ENCODE data around the gene TTYH3.

The TTYH3 gene

DNA sequence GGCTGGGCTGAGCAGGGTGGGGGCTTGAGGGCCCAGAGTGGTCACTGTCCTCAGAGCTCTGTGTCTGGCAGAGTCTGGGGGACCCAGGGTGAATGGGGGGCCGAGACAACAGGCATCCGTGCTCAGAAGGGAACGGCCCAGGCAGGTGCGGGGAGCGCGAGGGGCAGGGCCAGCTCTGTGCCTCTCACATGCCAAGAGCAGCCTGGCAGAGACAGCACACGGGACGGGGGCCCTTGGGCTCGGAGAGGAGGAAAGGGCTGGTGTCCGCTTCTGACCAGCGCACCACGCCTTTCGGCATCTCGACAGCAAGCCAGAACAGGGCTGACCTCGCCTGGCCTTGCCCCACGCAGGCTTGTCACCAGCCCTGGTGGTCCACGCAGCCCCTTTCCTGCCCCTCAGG is 69.6 kb downstream of the TTYH3 start:
- peak in 5 of 56 donors; percentile 43 to 74 (median 64) for DNase-seq

DNA sequence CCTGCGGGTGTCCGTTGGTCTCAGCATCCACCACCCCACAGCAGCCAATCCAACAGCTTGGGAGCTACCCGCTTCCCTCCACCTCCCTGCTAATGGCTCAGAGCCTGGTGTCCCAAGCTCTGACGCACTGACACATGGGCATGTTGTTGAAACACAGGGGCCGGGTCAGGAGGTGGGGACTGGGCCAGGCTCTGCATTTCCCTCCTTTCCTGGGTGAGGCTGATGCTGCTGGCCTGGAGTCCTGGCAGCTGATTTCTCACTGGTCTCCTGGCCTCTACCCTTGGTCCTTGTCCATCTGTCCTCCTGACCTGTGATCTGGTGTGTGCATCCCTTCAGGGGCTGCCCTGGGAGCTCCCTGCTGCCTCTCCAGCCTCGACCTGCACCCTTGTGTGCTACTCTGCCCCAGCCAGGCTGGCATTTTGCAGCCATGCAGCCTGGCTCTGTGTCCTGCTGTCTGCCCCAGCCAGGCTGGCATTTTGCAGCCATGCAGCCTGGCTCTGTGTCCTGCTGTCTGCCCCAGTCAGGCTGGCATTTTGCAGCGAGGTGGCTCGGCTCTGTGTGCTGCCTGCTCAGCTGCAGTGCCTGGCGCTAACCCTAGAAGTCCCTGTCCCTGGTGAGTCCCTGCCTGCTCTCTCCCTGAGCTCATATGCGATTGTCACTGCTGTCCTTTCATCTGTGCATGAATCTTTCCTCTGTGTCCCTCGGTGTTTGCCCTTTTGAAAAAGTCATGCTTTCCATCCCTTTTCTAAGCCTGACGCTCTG is 70.2 kb downstream of the TTYH3 start:
- DNase-seq, result peak in 53 of 56 donors; percentile 22 to 91 (median 75)

DNA sequence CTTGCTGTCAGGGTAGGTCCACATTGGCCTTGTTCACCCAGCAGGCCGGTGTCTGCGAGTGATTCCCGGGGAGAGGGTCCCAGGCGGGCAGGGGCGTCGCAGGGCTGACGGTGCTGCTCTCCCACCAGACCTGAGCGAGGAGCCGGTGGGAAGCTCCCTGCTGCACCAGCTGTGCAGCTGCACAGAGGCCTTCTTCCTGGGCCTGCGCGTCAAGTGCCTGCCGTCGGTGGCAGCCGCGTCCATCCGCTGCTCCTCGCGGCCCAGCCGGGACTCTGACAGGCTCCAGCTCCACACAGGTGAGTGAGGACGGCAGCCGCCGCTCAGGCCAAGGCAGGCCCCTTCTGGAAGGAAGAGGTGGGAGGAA is 70.8 kb downstream of the TTYH3 start:
- DNase-seq, result no peak

DNA sequence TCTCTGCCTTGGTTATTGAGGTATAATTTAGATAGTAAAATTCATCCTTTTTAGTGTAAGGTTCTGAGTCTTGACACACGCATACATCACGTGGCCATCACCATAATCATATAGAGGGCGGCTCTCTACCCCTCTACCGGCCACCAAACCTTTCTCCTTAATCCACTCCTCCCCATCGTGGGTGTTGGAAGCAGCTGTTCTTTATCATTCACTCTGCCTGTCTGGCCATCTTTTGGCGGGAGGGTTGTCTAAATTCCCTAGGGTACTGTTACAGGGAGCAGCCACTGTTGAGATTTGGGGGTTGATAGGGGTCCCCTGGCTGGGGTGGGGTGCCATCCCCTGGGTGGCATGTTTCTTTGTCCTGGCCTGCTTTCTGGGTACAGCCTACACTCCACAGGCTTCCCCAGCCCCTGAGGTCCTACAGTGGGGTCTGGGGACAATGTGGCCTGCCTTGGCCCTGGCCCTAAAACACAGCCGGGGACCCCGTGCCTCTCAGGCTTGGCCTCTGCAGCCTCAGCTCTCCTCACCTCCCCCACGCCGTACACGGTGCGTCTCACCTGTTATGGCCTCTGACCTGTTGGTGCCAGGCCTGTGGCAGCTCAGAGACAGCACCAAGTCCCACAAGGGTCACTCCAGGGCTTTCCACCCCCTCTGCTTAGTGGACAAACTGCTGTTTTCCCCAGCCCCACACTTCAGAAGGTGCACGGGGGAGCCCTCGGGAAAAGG is 73.7 kb downstream of the TTYH3 start:
- no peak for DNase-seq

DNA sequence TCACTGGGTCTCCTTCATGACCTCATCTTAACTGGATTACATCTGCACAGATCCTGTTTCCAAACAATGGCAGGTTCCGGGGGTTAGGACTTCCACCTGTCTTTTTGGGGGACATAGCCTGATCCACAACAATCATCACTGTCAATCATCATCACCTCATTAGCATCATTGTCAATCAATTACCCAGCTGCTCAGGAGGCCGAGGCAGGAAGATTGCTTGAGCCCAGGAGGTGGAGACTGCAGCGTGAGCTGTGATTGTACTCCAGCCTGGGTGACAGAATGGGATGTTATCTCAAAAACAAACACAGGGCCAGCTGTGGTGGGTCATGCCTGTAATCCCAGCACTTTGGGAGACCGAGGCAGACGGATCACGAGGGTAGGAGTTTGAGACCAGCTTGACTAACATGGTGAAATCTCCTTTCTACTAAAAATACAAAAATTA is 74.9 kb downstream of the TTYH3 start:
- no peak for DNase-seq

DNA sequence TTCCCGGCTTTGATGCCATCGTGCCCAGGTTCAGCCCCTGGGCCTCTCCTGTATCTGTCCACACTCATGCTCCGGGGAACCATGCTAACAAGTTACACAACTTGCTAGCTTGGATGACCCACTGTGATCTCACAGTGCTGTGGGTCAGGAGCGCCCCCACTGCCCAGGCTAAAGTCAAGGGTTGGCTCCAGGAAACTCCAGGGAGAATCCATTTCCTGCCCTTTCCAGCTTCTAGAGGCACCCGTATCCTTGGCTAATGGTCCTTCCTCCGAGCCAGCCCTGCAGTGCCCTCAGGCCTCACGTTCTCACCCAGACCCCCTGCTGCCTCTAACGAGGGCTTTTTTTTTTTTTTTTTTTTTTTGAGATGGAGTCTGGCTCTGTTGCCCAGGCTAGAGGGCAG is 75.7 kb downstream of the TTYH3 start:
- no peak for DNase-seq

DNA sequence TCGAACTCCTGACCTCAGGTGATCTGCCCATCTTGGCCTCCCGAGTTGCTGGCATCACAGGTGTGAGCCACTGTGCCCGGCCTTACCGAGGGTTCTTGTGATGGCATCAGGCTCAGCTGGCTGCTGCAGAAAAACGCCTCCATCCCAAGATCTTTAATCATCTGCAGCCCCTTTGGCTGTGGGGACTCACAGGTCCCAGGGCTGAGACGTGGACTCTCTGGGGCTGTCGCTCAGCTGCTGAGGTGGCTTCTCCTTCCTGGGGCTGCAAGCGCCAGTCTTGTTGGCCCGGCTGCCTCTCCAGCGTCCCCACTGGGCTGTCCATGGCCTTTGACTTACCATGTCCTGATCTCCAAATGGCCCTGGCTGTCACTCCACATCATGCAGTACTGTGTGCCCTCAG is 76.3 kb downstream of the TTYH3 start:
- no peak for DNase-seq

DNA sequence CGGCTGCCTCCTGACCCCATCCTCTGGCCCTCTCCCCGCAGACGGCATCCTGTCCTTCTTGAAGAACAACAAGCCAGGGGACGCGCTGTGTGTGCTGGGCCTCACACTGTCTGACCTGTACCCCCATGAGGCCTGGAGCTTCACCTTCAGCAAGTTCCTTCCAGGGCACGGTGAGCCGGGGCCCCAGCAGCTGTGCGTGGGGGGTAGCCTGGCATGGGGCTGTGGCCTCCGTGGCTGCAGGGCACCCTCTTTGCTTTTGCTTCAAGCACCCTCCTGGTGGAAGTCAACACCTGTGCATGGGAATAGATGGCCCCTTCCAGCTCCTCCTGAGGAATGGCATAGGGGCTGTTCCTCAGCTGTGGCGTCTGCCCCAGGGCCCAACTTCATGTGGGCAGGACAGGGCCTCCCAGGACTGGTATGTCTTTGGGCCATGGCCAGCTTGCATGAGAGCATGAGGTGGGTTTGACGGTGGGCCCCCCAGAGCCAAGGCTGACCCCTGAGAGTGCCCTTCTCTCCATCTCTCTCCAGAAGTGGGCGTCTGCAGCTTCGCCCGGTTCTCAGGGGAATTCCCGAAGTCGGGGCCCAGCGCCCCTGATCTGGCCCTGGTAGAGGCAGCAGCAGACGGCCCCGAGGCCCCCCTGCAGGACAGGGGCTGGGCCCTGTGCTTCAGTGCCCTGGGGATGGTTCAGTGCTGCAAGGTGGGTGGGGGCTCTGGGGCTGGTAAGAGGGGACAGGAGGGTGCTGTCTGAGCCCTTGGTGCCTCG is 76.9 kb downstream of the TTYH3 start:
- DNase-seq, result no peak

DNA sequence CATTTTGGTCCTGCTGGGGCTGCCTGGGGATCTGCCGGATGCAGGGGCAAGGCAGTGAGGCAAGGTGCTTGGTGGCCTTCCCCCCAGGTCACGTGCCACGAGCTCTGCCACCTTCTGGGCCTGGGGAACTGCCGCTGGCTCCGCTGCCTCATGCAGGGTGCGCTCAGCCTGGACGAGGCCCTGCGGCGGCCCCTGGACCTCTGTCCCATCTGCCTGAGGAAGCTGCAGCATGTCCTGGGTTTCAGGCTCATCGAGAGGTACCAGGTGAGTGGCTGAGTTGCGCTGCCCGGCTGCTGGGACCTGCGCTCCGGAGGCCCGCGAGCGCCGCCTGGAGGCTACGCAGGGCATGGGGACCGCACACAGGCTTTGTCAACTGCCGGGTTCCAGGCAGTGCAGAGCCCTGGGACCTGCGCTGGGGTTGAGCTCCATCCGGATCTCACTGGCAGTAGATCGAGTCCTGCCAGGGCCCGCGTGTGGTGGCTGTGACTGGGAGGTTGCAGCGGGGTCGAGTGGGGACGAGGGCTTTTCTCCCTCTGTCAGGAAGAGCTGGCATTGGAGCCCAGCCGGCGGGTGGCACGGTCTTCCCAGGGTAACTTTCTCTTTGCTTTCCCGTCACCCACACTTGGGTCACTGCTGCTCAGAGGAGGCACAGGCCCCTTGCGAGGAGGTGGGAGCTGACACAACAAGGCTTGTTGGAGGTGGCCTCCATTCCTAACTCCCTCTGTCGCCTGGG is 77.9 kb downstream of the TTYH3 start:
- peak in 43 of 56 donors; percentile 9 to 78 (median 43) for DNase-seq

DNA sequence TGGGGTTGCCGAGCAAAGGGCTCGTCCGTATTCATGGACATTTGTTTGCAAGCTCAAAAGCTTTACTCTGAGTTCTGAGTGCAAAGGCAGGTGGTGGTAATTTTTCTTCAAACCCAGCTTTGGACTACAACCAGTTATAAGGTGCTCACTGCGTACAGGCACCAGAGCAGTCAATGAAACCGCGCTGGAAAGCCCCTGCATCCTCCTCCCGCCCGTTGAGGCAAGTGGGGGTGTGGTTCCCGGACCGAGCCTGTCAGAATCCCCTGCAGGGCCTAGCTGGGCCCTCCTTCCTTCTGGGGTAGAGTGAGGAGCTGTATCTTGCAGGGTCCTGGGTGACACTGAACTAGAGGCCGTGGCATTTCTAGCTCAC is 78.5 kb downstream of the TTYH3 start:
- DNase-seq, result no peak

DNA sequence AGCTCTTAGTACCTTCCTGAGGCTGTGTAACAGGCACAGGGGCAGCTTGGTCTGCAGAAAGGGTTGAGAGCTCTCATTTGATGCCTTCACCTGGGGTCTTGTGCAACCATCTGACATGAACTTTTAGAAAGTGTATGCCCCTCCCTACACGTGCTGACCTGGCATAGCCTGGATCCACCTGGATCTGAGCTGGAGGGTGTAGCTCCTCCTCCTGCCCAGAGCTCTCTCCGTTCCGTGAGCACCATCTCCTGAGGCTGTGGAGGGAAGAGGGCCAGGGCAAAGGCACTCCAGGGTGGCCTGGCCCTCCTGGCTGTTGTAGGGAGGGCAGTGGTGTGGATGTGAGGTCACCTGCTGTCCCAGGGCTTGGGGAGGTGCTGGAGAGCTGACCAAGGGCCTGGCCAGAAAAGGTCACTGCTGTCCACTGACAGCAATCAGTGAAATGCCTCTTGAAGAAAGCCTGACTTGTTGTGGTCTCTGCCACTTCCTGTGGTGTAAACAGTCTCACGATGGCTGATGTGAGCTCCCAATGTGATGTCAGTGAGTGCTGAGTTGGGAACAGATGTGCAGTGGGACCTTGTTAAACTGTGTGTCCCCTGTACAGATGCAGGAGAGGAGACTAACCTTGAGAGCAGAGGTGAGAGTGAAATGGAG is 79.2 kb downstream of the TTYH3 start:
- no peak for DNase-seq

DNA sequence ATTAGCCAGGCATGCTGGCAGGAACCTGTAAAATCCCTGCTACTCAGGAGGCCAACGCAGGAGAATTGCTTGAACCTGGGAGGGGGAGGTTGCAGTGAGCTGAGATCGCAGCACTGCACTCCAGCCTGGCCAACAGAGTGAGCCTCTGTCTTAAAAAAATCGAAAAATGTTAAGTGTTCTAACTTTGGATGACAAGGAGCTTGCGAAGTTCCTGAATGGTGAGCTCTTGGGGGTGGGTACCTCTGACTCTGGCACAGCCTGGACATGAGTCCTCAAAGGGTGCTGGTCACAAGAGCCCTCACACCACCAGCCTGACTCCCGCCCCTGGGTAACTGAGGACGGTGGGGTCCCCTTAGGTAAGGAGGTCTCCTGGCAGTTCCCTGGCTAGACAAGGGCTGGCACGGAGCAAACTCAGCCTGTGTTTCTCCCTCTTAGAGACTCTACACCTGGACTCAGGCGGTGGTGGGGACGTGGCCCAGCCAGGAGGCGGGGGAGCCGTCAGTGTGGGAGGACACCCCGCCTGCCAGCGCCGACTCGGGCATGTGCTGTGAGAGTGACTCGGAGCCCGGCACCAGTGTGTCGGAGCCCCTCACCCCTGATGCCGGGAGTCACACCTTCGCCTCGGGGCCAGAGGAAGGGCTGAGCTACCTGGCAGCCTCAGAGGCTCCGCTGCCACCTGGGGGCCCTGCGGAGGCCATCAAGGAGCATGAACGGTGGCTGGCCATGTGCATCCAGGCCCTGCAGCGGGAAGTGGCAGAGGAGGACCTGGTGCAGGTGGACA is 80.3 kb downstream of the TTYH3 start:
- no peak for DNase-seq

DNA sequence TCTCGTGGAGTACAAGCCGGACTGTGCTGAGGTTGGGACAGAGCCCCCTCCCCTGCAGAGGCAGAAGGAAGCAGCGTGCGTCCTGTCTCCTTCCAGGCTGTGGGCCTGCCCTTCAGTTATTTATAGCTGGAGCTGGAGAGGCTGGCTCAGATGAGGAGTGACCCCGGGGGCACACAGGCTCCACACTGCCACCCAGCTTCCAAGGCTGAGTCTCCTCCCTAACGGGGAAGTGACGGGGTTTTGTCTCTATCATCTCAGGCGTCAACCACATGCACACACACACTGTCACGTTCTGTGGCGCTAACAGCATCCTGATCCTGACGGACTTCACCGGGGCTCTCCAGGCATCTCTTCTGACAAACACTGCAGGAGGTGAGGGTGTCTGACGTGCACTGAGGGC is 81.6 kb downstream of the TTYH3 start:
- DNase-seq, result peak in 1 of 56 donors; percentile 27

DNA sequence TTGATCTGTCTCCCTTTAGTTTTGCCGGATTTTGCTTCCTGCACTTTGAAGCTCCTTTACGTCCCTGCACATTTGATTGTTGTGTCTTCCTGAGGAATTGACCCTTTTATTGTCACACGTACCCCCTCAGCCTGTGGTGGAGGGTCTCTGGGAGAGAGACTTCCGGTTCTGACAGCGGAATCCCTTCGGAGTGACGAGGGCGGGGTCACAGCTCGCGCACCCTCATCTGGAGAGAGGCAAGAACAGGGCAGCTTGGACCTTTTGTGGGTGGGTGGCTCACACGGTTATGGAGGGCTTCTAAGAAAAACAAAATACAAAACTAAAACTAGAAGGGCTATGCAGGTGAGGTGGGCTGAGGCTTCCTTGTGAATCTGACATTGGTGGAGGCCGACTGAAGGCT is 82.2 kb downstream of the TTYH3 start:
- DNase-seq, result no peak

All from nucleus accumbens (tissue), 56 donors.